K562 (cell line): Measurements from ENCODE around the gene GAB2. TPM values are rescaled to one million over a fixed set of nuclear protein-coding genes. Genes with fewer than 3 reads are reported as not detected.

Experiments used
- ATAC-seq: fragments of 200-7000 bp; cut with Tn5 transposase; 3 replicates; pipeline ENCODE4 v1.9.1; 2020; ENCODE audit warnings: moderate library complexity
- BruUV-seq: library from RNA; stranded (reverse); fragments of 400-500 nt; replicated peaks from 2 replicates; lab custom pipeline; 2021; lab: Mats Ljungman, UMichigan
- CTCF ChIA-PET: fragments of 300-600 bp; formaldehyde crosslinking; extraction: SDS; loops from one replicate; lab custom pipeline; 2021; ENCODE audit warnings: low intra/inter-chr PET ratio; lab: Yijun Ruan, JAX
- POLR2A ChIA-PET: fragments of 300-600, 350-650 bp; sonication (Branson Sonifier 250); formaldehyde crosslinking; extraction: SDS; loops from one replicate; lab custom pipeline; 2021; ENCODE audit warnings: antibody characterized with exemption, inconsistent platforms; lab: Yijun Ruan, JAX
- DNase-seq, 4 experiments: peaks; one replicate each; pipeline versions ENCODE4 v3.0.0 to v3.0.0-alpha.2; 2011 to 2018; ENCODE audit warnings: low spot score in 3 of 4, mixed read lengths in 3 of 4; ENCODE audit errors: extremely low read depth in 1 of 4
- FAIRE-seq: peaks from 2 replicates; lab custom pipeline; 2011; peaks lifted over from hg19 to GRCh38; lab: Jason Lieb, UNC
- H2AFZ ChIP-seq: 2 replicates; pipeline ENCODE4 v1.6.0; 2011; ENCODE audit warnings: low read depth, low read length, control low read depth, inconsistent platforms
- H3K27ac ChIP-seq: fragments of 200-600 bp; 3 replicates; pipeline ENCODE4 v1.8.0; 2011; ENCODE audit warnings: low read depth, mild to moderate bottlenecking, control low read depth, inconsistent platforms, low read length, moderate library complexity, mixed read lengths; ENCODE audit errors: extremely low read depth
- H3K27me3 ChIP-seq, 2 experiments: fragments of 300-600 bp in 1 of 2; 2 replicates in 1 of 2; 3 replicates in 1 of 2; pipeline versions ENCODE4 v1.6.0 to v1.8.0; 2011; ENCODE audit warnings: inconsistent platforms in 2 of 2, low read length in 2 of 2, mild to moderate bottlenecking in 1 of 2, mixed read lengths in 1 of 2, moderate library complexity in 1 of 2; ENCODE audit not compliant: control insufficient read depth in 2 of 2, insufficient read depth in 2 of 2
- H3K36me3 ChIP-seq: fragments of 300-600 bp; 3 replicates; pipeline ENCODE4 v1.8.0; 2011; ENCODE audit warnings: mild to moderate bottlenecking, low read length, inconsistent platforms; ENCODE audit not compliant: control insufficient read depth, insufficient read depth
- H3K4me1 ChIP-seq, 2 experiments: fragments of 200-600 bp in 1 of 2; replicated peaks in 1 of 2; 2 replicates in 1 of 2; 3 replicates in 1 of 2; pipeline versions ENCODE4 v1.5.1 to v1.8.0; 2011; ENCODE audit warnings: inconsistent platforms in 2 of 2, low read length in 2 of 2, mild to moderate bottlenecking in 1 of 2, mixed read lengths in 1 of 2, moderate library complexity in 1 of 2; ENCODE audit not compliant: control insufficient read depth in 2 of 2, insufficient read depth in 2 of 2
- H3K4me2 ChIP-seq: 2 replicates; pipeline ENCODE4 v1.6.1; 2011; ENCODE audit warnings: low read length, control low read depth, inconsistent platforms, mixed read lengths; ENCODE audit not compliant: insufficient read depth
- H3K4me3 ChIP-seq: fragments of 200-600 bp; sonication (generic), shearing (Covaris generic); 2 replicates; pipeline ENCODE4 v1.5.1; 2016; ENCODE audit warnings: control low read depth, inconsistent platforms
- H3K79me2 ChIP-seq: fragments of 200-600 bp; 3 replicates; pipeline ENCODE4 v1.8.0; 2011; ENCODE audit warnings: low read length, inconsistent platforms; ENCODE audit not compliant: control insufficient read depth, insufficient read depth
- H3K9ac ChIP-seq, 2 experiments: 2 replicates each; pipeline versions ENCODE4 v1.6.0 to v1.6.1; 2011; ENCODE audit warnings: low read depth in 2 of 2, low read length in 2 of 2, control low read depth in 1 of 2, inconsistent platforms in 1 of 2, mild to moderate bottlenecking in 1 of 2, mixed read lengths in 1 of 2; ENCODE audit not compliant: insufficient read depth in 1 of 2
- H3K9me1 ChIP-seq: one replicate; pipeline ENCODE4 v1.6.0; 2011; ENCODE audit warnings: inconsistent platforms, mild to moderate bottlenecking, low read length, moderate library complexity; ENCODE audit not compliant: control insufficient read depth, insufficient read depth
- H3K9me3 ChIP-seq: replicated peaks from 2 replicates; pipeline ENCODE4 v1.5.1; 2011; ENCODE audit warnings: low read depth, low read length, inconsistent platforms; ENCODE audit not compliant: control insufficient read depth, insufficient read depth
- H4K20me1 ChIP-seq: replicated peaks from 2 replicates; pipeline ENCODE4 v1.6.1; 2011; ENCODE audit warnings: low read length, inconsistent platforms, mixed read lengths; ENCODE audit not compliant: control insufficient read depth, insufficient read depth
- C11orf30 ChIP-seq: fragments of 450-650 bp; IDR thresholded peaks from 2 replicates; pipeline ENCODE4 v1.6.1; 2016; ENCODE audit warnings: low read depth, mild to moderate bottlenecking
- MAFF ChIP-seq: IDR thresholded peaks from 2 replicates; pipeline ENCODE4 v1.6.1; 2012; ENCODE audit warnings: low read length, improper control_type of control experiment
- POLR3A ChIP-seq: IDR thresholded peaks from 2 replicates; pipeline ENCODE4 v1.6.1; 2011; ENCODE audit warnings: borderline replicate concordance, mild to moderate bottlenecking, moderate library complexity; ENCODE audit not compliant: insufficient read length, insufficient read depth; ENCODE audit errors: extremely low read depth
- RNF219 ChIP-seq: fragments of 250-450 bp; sonication (Bioruptor Pico); IDR thresholded peaks from 2 replicates; pipeline ENCODE4 v1.5.0; 2022; ENCODE audit warnings: mild to moderate bottlenecking
- ZNF316 ChIP-seq: fragments of 450-650 bp; IDR thresholded peaks from 2 replicates; pipeline ENCODE4 v1.6.1; 2016
- in situ Hi-C: fragments of 300-500 bp; cut with MboI; formaldehyde crosslinking; loops from 4 replicates; pipeline ENCODE4 v1.15.0; 2018; ENCODE audit warnings: inconsistent platforms, mixed read lengths
- intact Hi-C: fragments of 100-400 bp; cut with micrococcal nuclease; formaldehyde crosslinking; loops from 2 replicates; pipeline ENCODE4 v1.14.2; 2022
- polyA plus RNA-seq, 8 experiments: library from polyadenylated mRNA; depleted of rRNA in 4 of 8; stranded (reverse) in 5 of 8; unstranded in 3 of 8; fragments of >200 nt; fragmentation: Nextera tagmentation in 2 of 8; fragmentation: Illumina TruSeq in 1 of 8; extraction: Ambion mirVana in 2 of 8; extraction: Trizol in 1 of 8; gene quantifications; 2 replicates each; pipeline versions ENCODE4 v1.2.1 to v1.2.3, GENCODE V29; 2011 to 2014; ENCODE audit warnings: inconsistent platforms in 1 of 8, missing spikeins in 1 of 8
- total RNA-seq, 7 experiments: library from RNA; depleted of rRNA in 6 of 7; stranded (reverse); fragments of >200 nt in 6 of 7; fragmentation: Illumina TruSeq in 2 of 7; extraction: Trizol in 2 of 7; gene quantifications; 2 replicates each; pipeline versions ENCODE4 v1.2.1 to v1.2.3, GENCODE V29; 2011 to 2021; ENCODE audit warnings: low replicate concordance in 1 of 7

The GAB2 gene
- total and polyA plus RNA-seq, 9 of the 15 experiments (the other 6 are each of a cell fraction or from before 2014, with no cell fraction given): 2.3 to 35.2 (median 16.1) TPM

DNA sequence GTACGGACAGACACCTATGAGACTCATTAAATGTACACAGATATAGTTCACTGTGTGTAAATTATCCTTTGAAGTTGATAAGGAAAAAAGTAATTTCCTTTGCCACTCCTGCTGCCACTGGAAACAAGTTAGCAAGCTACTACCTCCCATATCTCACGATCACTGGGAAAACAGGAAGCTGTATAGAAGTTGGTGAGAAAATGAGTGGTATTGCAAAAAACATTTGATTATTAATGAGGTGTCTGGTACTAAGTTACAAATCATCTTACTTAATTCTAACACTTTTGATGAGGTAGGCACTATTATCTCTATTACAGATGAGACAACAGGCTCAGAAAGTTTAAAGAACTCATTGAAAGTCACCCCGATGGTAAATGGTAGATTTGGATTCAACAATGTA is 68.5 kb downstream of the GAB2 start (continued):
- TF ChIP-seq MAFF: peak; percentile 30; the same call in 1 of the 2 replicates

DNA sequence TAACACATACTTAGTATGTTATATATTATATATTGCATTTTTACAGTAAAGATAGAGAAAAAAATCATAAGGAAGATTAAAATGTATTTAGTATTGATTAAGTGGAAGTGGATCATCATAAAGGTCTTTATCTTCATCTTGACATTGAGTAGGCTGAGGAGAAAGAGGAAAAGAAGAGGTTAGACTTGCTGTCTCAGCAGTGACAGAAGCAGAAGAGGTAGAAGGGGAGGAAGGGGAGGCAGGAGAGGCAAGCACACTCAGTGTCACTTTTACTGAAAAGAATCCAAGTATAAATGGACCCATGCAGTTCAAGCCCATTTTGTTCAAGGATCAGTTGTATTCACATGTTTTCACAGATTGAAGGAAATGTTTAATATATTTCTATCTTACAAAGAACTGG is 69.7 kb downstream of the GAB2 start:
- Histone ChIP-seq H3K4me3 (no peak overlapping the region), H3K4me1 (peaks cover 7 to 68% of the 10 kb centered on the region in 2 experiments), H3K36me3 (no peaks in the 10 kb centered on the region), H3K9me3 (no peaks in the 10 kb centered on the region), H2AFZ (no peak overlapping the region), H3K27ac (no peak overlapping the region; the same call in 2 of the 3 replicates), H4K20me1 (no peaks in the 10 kb centered on the region), H3K79me2 (peaks cover 93% of the 10 kb centered on the region), H3K9ac (no peak overlapping the region), H3K27me3 (no peaks in the 10 kb centered on the region), H3K4me2 (no peak overlapping the region), H3K9me1 (no peaks in the 10 kb centered on the region)
- TF ChIP-seq POLR3A (no peak), C11orf30 (peak; percentile 66), ZNF316 (peak; percentile 64), RNF219 (peak; percentile 9; the same call in 1 of the 2 replicates)
- intact Hi-C loops: no loop called here
- 0 out of 3 replicates have a peak, but pooled peaks have one; percentile 5 for ATAC-seq
- in situ Hi-C loops: no loop called here
- no TSS peak for BruUV-seq
- FAIRE-seq: peak; percentile 15
- DNase-seq: no peak
- ChIA-PET CTCF (interaction anchor here (0.7 kb wide), 1 partner anchor 13 kb away, joined by 3 read pairs; no protein-coding TSS in a partner anchor), POLR2A (interaction anchor here (5.3 kb wide), 1 partner anchor 8 kb away, joined by 30 read pairs; no protein-coding TSS in a partner anchor)
